Motor neuron (in vitro differentiated cells): ENCODE measurements around the gene IDH3G. TPM values are rescaled to one million over a fixed set of nuclear protein-coding genes. Genes with fewer than 3 reads are reported as not detected.

ENCODE experiments used
- ATAC-seq, 8 experiments: fragments of 200-7000 bp; cut with Tn5 transposase; replicated peaks in 6 of 8; 2 replicates each; pipeline ENCODE4 v1.8.0; 2021; ENCODE audit warnings: mild to moderate bottlenecking in 8 of 8, moderate library complexity in 8 of 8
- H3K27ac ChIP-seq, 2 donors: fragments of 250-450 bp; sonication (Bioruptor Pico); 2 replicates each; pipeline ENCODE4 v1.9.0; 2021; ENCODE audit warnings: antibody characterized with exemption in 2 of 2, mild to moderate bottlenecking in 2 of 2, moderate library complexity in 1 of 2
- H3K4me1 ChIP-seq, 2 donors: fragments of 250-450 bp; sonication (Bioruptor Pico); replicated peaks in 1 of 2; 2 replicates each; pipeline ENCODE4 v1.6.1; 2021; ENCODE audit warnings: antibody characterized with exemption in 2 of 2, mild to moderate bottlenecking in 2 of 2, moderate library complexity in 1 of 2
- H3K4me3 ChIP-seq, 5 donors: fragments of 250-450 bp; sonication (Bioruptor Pico); 2 replicates each; pipeline ENCODE4 v1.9.0; 2021; ENCODE audit warnings: antibody characterized with exemption in 5 of 5, mild to moderate bottlenecking in 5 of 5, moderate library complexity in 4 of 5
- WGBS, 10 experiments: fragments of 450-650 bp; shearing (Covaris generic); methylation state at CpG; one replicate each; pipeline ENCODE4 v1.0.0; 2022; 5-methylcytosine and 5-hydroxymethylcytosine counted together
- in situ Hi-C, 9 experiments: fragments of 400-800 bp; cut with MboI; loops; one replicate each; pipeline ENCODE4 v1.15.0; 2021; ENCODE audit warnings: low sequenced_read_pairs in 9 of 9, low pct_unique_long_range_greater_than_20kb in 2 of 9; ENCODE audit not compliant: unreplicated experiment in 9 of 9
- total RNA-seq, 8 experiments: library from RNA; unstranded; fragments of 300-600 nt; gene quantifications; 2 replicates each; pipeline versions ENCODE4 v1.2.3 to v1.2.4, GENCODE V29; 2022

IDH3G gene
- total RNA-seq, 8 experiments from 2014 or later, result 32.2 to 69.3 (median 42.6) TPM

GRCh38 chrX:153779891-153780677 lies 14.1 kb downstream of the IDH3G start:
- in situ Hi-C loops, result no loop called here
- 20 to 87% methylated on average over 1 to 6 of the region's 18 CpGs; no CpG with 5 or more reads in 8 of the 10 experiments for WGBS, 10 experiments
- Histone ChIP-seq H3K4me3 (no peak overlapping the region), H3K4me1 (peaks cover 11 to 22% of the 10 kb centered on the region in 2 donors), H3K27ac (peak overlapping the region in 1 of 2 donors; percentile 88)
- peak in 1 of 8 experiments; percentile 6 for ATAC-seq

GRCh38 chrX:153778684-153779101 lies 15.5 kb downstream of the IDH3G start:
- H3K27ac ChIP-seq, result no peak overlapping the region
- no peak for ATAC-seq
- no CpG with 5 or more reads among the region's 16 CpGs for WGBS, 10 experiments
- H3K4me1 ChIP-seq, result peaks cover 11 to 22% of the 10 kb centered on the region in 2 donors
- H3K4me3 ChIP-seq, result no peak overlapping the region
- in situ Hi-C loops, result no loop called here

- ATAC-seq, result no peak
- in situ Hi-C loops, result no loop called here
- WGBS, 10 experiments, result 80% methylated on average over 1 of the region's 17 CpGs; no CpG with 5 or more reads in 8 of the 10 experiments
Observed at GRCh38 chrX:153778181-153778580, 16.0 kb downstream of the IDH3G start.

GRCh38 chrX:153777261-153778090 lies 16.7 kb downstream of the IDH3G start:
- 77 to 80% methylated on average over 1 to 6 of the region's 34 CpGs; no CpG with 5 or more reads in 8 of the 10 experiments for WGBS, 10 experiments
- in situ Hi-C loops, result no loop called here
- H3K27ac ChIP-seq, result no peak overlapping the region
- ATAC-seq, result no peak
- H3K4me1 ChIP-seq, result peaks cover 11 to 22% of the 10 kb centered on the region in 2 donors
- H3K4me3 ChIP-seq, result no peak overlapping the region

More at GRCh38 chrX:153778181-153778580, 16.0 kb downstream of the IDH3G start:
- Histone ChIP-seq H3K4me1 (peaks cover 11 to 22% of the 10 kb centered on the region in 2 donors), H3K27ac (no peak overlapping the region), H3K4me3 (no peak overlapping the region)

GRCh38 chrX:153776611-153777045 lies 17.5 kb downstream of the IDH3G start:
- peaks cover 11 to 20% of the 10 kb centered on the region in 2 donors for H3K4me1 ChIP-seq
- H3K4me3 ChIP-seq, result no peak overlapping the region
- H3K27ac ChIP-seq, result no peak overlapping the region
- in situ Hi-C loops, result no loop called here
- ATAC-seq, result no peak
- WGBS, 10 experiments, result no CpG with 5 or more reads among the region's 22 CpGs

- Histone ChIP-seq H3K27ac (no peak overlapping the region), H3K4me3 (no peak overlapping the region), H3K4me1 (peaks cover 11 to 15% of the 10 kb centered on the region in 2 donors)
- ATAC-seq, result no peak
- in situ Hi-C loops, result no loop called here
- WGBS, 10 experiments, result no CpG with 5 or more reads among the region's 20 CpGs
Observed at GRCh38 chrX:153776120-153776599, 18.0 kb downstream of the IDH3G start.

- H3K27ac ChIP-seq, result no peak overlapping the region
- peaks cover 9 to 11% of the 10 kb centered on the region in 2 donors for H3K4me1 ChIP-seq
- in situ Hi-C loops, result no loop called here
- ATAC-seq, result peak in 1 of 8 experiments; percentile 9
- WGBS, 10 experiments, result 69% methylated on average over 2 of the region's 42 CpGs; no CpG with 5 or more reads in 9 of the 10 experiments
- no peak overlapping the region for H3K4me3 ChIP-seq
Observed at GRCh38 chrX:153775293-153776119, 18.7 kb downstream of the IDH3G start.

- ATAC-seq, result peak in 2 of 8 experiments; percentile 8 to 24
- no CpG with 5 or more reads among the region's 37 CpGs for WGBS, 10 experiments
Observed at GRCh38 chrX:153774576-153775292, 19.4 kb downstream of the IDH3G start.

GRCh38 chrX:153773741-153774575 lies 20.2 kb downstream of the IDH3G start:
- Histone ChIP-seq H3K4me3 (no peak overlapping the region), H3K4me1 (peaks cover 0 to 2% of the 10 kb centered on the region in 2 donors), H3K27ac (no peak overlapping the region)
- in situ Hi-C loops, result no loop called here
- no peak for ATAC-seq
- WGBS, 10 experiments, result no CpG with 5 or more reads among the region's 48 CpGs

More at GRCh38 chrX:153774576-153775292, 19.4 kb downstream of the IDH3G start:
- Histone ChIP-seq H3K27ac (no peak overlapping the region), H3K4me1 (peaks cover under 1 to 6% of the 10 kb centered on the region in 2 donors), H3K4me3 (no peak overlapping the region)
- in situ Hi-C loops, result no loop called here

GRCh38 chrX:153773218-153773611 lies 21.0 kb downstream of the IDH3G start:
- Histone ChIP-seq H3K4me1 (peaks cover 0 to 2% of the 10 kb centered on the region in 2 donors), H3K27ac (no peak overlapping the region), H3K4me3 (no peak overlapping the region)
- in situ Hi-C loops, result no loop called here
- ATAC-seq, result no peak
- WGBS, 10 experiments, result 27% methylated on average over 2 of the region's 23 CpGs; no CpG with 5 or more reads in 9 of the 10 experiments
